Astrocyte (in vitro differentiated cells and primary cell): Measurements from ENCODE around the gene C12orf42.

Source experiments
- EZH2 ChIP-seq: IDR thresholded peaks from 2 replicates; pipeline ENCODE4 v1.6.1; 2012; ENCODE audit warnings: mild to moderate bottlenecking, low read length, inconsistent platforms; ENCODE audit not compliant: insufficient read depth
- TF ChIP-seq, protein P1 (sequence below): IDR thresholded peaks from 2 replicates; pipeline ENCODE4 v1.5.1; 2011; ENCODE audit warnings: low read depth, mild to moderate bottlenecking, inconsistent platforms, low read length, moderate library complexity; ENCODE audit not compliant: insufficient read depth

DNA sequence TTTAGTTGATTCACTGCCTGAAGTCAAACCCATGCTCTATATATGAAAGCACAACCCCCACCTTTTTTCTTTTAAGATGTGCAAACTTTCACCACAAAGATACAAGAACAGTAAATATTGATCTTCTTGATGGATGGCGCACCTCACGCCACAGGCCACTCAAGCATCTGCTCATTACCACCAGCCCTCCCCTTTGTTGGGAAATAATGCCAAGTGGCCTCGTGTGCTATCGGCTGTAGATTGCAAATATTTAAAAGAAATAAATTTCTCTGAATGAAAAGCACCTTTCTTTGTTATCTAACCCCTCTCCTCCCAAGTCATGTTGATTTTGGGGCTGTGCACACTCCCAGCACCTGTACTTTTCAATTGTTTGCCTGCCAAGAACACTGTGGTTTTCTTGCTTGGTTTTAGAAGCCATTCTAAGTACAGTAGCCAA lies 122.7 kb downstream of the C12orf42 start:
- TF ChIP-seq, protein P1, sequence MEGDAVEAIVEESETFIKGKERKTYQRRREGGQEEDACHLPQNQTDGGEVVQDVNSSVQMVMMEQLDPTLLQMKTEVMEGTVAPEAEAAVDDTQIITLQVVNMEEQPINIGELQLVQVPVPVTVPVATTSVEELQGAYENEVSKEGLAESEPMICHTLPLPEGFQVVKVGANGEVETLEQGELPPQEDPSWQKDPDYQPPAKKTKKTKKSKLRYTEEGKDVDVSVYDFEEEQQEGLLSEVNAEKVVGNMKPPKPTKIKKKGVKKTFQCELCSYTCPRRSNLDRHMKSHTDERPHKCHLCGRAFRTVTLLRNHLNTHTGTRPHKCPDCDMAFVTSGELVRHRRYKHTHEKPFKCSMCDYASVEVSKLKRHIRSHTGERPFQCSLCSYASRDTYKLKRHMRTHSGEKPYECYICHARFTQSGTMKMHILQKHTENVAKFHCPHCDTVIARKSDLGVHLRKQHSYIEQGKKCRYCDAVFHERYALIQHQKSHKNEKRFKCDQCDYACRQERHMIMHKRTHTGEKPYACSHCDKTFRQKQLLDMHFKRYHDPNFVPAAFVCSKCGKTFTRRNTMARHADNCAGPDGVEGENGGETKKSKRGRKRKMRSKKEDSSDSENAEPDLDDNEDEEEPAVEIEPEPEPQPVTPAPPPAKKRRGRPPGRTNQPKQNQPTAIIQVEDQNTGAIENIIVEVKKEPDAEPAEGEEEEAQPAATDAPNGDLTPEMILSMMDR: no peak
- no peak for TF ChIP-seq EZH2
